HepG2 (cell line): Measurements from ENCODE around the gene CELF4.

ENCODE experiments used
- CCAR2 ChIP-seq: fragments of 200-400 bp; formaldehyde crosslinking; optimal IDR thresholded peaks from 2 replicates; pipeline ENCODE3; 2018; ENCODE audit warnings: low read depth, mild to moderate bottlenecking, low read length, moderate library complexity
- PATZ1 ChIP-seq: sonication (generic); formaldehyde crosslinking; IDR thresholded peaks from 2 replicates; pipeline ENCODE4 v1.4.0; 2020; ENCODE audit warnings: missing genetic modification reagents
- RFX5 ChIP-seq: IDR thresholded peaks from 2 replicates; pipeline ENCODE4 v1.6.1; 2011; ENCODE audit warnings: low read depth, low read length, improper control_type of control experiment
- SRF ChIP-seq: IDR thresholded peaks from 2 replicates; pipeline ENCODE4 v1.6.1; 2011; ENCODE audit warnings: mild to moderate bottlenecking, low read depth, low read length, moderate library complexity

GRCh38 chr18:37274309-37275236 lies 291.0 kb downstream of the CELF4 start:
- no peak for TF ChIP-seq SRF
- TF ChIP-seq PATZ1 (CRISPR knock-in tag), result no peak
- no peak for TF ChIP-seq RFX5
- no peak for TF ChIP-seq CCAR2
